ENCODE data around the gene CARF. TPM values are rescaled to one million over a fixed set of nuclear protein-coding genes. Genes with fewer than 3 reads are reported as not detected.

CARF gene
- total and polyA plus RNA-seq, 2 of the 13 experiments (the other 11 are each of a cell fraction or from before 2014, with no cell fraction given) = 3.0 to 5.4 TPM

DNA sequence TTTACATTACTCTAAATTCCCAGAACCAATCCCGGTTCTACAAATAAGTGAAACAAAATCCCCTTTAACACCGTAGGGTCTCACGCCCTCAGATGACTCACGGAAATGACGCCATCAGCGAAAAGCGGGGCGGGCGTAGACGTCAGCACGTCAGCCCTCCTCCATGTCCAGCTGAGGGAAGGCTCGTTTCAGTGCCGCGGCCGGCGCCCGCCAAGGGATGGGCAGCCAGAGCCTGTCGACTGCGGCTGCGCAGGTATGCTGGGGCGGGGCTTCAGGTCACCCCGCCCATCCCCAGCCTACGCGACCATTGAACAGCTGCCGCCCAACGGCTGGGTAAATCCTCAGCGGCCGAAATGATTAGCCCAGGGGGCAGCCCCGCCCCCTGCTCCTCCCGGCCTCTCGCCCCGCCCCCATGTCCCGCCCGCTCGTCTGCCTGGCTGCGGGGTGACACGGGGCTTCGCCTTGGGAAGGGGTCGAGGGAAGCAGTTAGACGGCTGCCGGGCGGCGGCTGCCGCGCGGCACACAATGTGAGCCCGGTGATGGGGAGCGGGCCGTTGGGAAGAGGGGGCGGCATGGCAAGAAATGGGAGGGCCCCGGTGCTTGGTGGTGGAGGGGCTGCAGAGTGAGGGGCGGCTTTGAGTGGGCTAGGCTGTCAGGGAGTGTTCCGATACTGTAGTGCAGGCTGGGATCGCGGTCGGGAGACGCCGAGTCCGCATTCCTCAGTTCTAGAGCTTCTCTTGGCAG, 102.6 kb downstream of the CARF start, which contains the start of gene NBEAL1 (continued):
- 0 out of 2 replicates have a peak, but pooled peaks have one; percentile 18 for TF ChIP-seq ESRRA (CRISPR knock-in tag; IDR thresholded peaks at IDR 0.05; ENCODE audit: low read depth)
- peak; percentile 56; the same call in 1 of the 2 replicates for TF ChIP-seq ZNF547 (CRISPR knock-in tag; IDR thresholded peaks at IDR 0.05)
- TF ChIP-seq, protein P1, sequence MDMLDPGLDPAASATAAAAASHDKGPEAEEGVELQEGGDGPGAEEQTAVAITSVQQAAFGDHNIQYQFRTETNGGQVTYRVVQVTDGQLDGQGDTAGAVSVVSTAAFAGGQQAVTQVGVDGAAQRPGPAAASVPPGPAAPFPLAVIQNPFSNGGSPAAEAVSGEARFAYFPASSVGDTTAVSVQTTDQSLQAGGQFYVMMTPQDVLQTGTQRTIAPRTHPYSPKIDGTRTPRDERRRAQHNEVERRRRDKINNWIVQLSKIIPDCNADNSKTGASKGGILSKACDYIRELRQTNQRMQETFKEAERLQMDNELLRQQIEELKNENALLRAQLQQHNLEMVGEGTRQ (IDR thresholded peaks at IDR 0.05; ENCODE audit: low read depth, low read length) = no peak
- TF ChIP-seq, protein P1 (CRISPR knock-in tag; IDR thresholded peaks at IDR 0.05; ENCODE audit: borderline replicate concordance) = no peak; the same call in 1 of the 2 replicates
- TF ChIP-seq ZNF235 (CRISPR knock-in tag; IDR thresholded peaks at IDR 0.05; ENCODE audit: borderline replicate concordance) = no peak
- TF ChIP-seq NFATC3 (CRISPR knock-in tag; IDR thresholded peaks at IDR 0.05) = no peak
- TF ChIP-seq NFRKB (IDR thresholded peaks at IDR 0.05) = no peak
- TF ChIP-seq GLI4 (CRISPR knock-in tag; IDR thresholded peaks at IDR 0.05; ENCODE audit: borderline replicate concordance) = peak; percentile 94; the same call in 1 of the 2 replicates
- no peak; the same call in 1 of the 2 replicates for TF ChIP-seq HCFC1 (IDR thresholded peaks at IDR 0.05; ENCODE audit: low read depth, low read length)
- no peak for TF ChIP-seq ZNF30 (CRISPR knock-in tag; IDR thresholded peaks at IDR 0.05)
- TF ChIP-seq, protein P2, sequence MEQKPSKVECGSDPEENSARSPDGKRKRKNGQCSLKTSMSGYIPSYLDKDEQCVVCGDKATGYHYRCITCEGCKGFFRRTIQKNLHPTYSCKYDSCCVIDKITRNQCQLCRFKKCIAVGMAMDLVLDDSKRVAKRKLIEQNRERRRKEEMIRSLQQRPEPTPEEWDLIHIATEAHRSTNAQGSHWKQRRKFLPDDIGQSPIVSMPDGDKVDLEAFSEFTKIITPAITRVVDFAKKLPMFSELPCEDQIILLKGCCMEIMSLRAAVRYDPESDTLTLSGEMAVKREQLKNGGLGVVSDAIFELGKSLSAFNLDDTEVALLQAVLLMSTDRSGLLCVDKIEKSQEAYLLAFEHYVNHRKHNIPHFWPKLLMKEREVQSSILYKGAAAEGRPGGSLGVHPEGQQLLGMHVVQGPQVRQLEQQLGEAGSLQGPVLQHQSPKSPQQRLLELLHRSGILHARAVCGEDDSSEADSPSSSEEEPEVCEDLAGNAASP (CRISPR knock-in tag; IDR thresholded peaks at IDR 0.05; ENCODE audit: borderline replicate concordance) = peak; percentile 90
- no peak for TF ChIP-seq ZNF253 (CRISPR knock-in tag; IDR thresholded peaks at IDR 0.05; ENCODE audit: borderline replicate concordance)
- TF ChIP-seq LBX2 (CRISPR knock-in tag; IDR thresholded peaks at IDR 0.05; ENCODE audit: borderline replicate concordance) = peak; percentile 73; the same call in 1 of the 2 replicates
- no peak for TF ChIP-seq MTF1 (CRISPR knock-in tag; IDR thresholded peaks at IDR 0.05)
- TF ChIP-seq HDAC1 (CRISPR knock-in tag; IDR thresholded peaks at IDR 0.05) = peak; percentile 84
- peak; percentile 67 for TF ChIP-seq NFYC (CRISPR knock-in tag; IDR thresholded peaks at IDR 0.05)
- peak; percentile 34; the same call in 1 of the 2 replicates for TF ChIP-seq YEATS4 (CRISPR knock-in tag; IDR thresholded peaks at IDR 0.05; ENCODE audit: borderline replicate concordance)
- no peak; the same call in 1 of the 2 replicates for TF ChIP-seq ZNF703 (CRISPR knock-in tag; IDR thresholded peaks at IDR 0.05; ENCODE audit: borderline replicate concordance)
- TF ChIP-seq PAXIP1 (CRISPR knock-in tag; conservative IDR thresholded peaks at IDR 0.05) = peak; percentile 49
- no peak for TF ChIP-seq ZNF570 (CRISPR knock-in tag; IDR thresholded peaks at IDR 0.05; ENCODE audit: borderline replicate concordance)
- no peak for TF ChIP-seq MATR3 (CRISPR knock-in tag; IDR thresholded peaks at IDR 0.05)
- 0 out of 2 replicates have a peak, but pooled peaks have one; percentile 49 for TF ChIP-seq THYN1 (CRISPR knock-in tag; IDR thresholded peaks at IDR 0.05; ENCODE audit: borderline replicate concordance, low read depth)

All from HepG2 (cell line).